PC-3 (cell line): ENCODE results near the gene FBXW4. TPM values are rescaled to one million over a fixed set of nuclear protein-coding genes. Genes with fewer than 3 reads are reported as not detected.

ENCODE experiments used
- ATAC-seq: fragments of 200-7000 bp; cut with Tn5 transposase; 2 replicates; pipeline ENCODE4 v1.9.1; 2020; ENCODE audit warnings: mild to moderate bottlenecking, moderate library complexity
- BruUV-seq: library from RNA; stranded (reverse); fragments of 400-500 nt; replicated peaks from 2 replicates; lab custom pipeline; 2021; lab: Mats Ljungman, UMichigan
- CTCF ChIA-PET: fragments of 300-600 bp; sonication (Branson Sonifier 250); formaldehyde crosslinking; loops from one replicate; lab custom pipeline; 2022; ENCODE audit warnings: antibody characterized with exemption; lab: Charles Lee
- POLR2A ChIA-PET: fragments of 300-600 bp; sonication (Branson Sonifier 250); formaldehyde crosslinking; loops from one replicate; lab custom pipeline; 2022; ENCODE audit warnings: antibody characterized with exemption; ENCODE audit not compliant: unreplicated experiment; lab: Charles Lee
- DNase-seq: peaks from one replicate; pipeline ENCODE4 v3.0.0-alpha.2; 2015
- H2AFZ ChIP-seq: fragments of 300-600 bp; sonication (generic); 2 replicates; pipeline ENCODE4 v1.6.0; 2016; ENCODE audit warnings: antibody characterized with exemption, low read length
- H3F3A ChIP-seq: fragments of 300-600 bp; sonication (generic); one replicate; pipeline ENCODE4 v1.6.0; 2017; ENCODE audit warnings: antibody characterized with exemption, low read length, control low read depth, mild to moderate bottlenecking; ENCODE audit not compliant: unreplicated experiment
- H3K27ac ChIP-seq: fragments of 300-600 bp; sonication (generic); 2 replicates; pipeline ENCODE4 v1.5.1; 2016; ENCODE audit warnings: mild to moderate bottlenecking, low read length
- H3K27me3 ChIP-seq: fragments of 300-600 bp; sonication (generic); 2 replicates; pipeline ENCODE4 v1.6.1; 2016; ENCODE audit warnings: low read length, mixed read lengths
- H3K36me3 ChIP-seq: fragments of 300-600 bp; sonication (generic); 2 replicates; pipeline ENCODE4 v1.6.1; 2016; ENCODE audit warnings: low read depth, mixed run types, low read length, mixed read lengths
- H3K4me1 ChIP-seq: fragments of 300-600 bp; sonication (generic); 2 replicates; pipeline ENCODE4 v1.5.1; 2016; ENCODE audit warnings: low read length; ENCODE audit not compliant: insufficient read depth
- H3K4me2 ChIP-seq: fragments of 300-600 bp; sonication (generic); 2 replicates; pipeline ENCODE4 v1.6.0; 2016; ENCODE audit warnings: low read length
- H3K4me3 ChIP-seq: fragments of 300-600 bp; sonication (generic); 2 replicates; pipeline ENCODE4 v1.5.1; 2016; ENCODE audit warnings: mild to moderate bottlenecking, low read length, mixed read lengths
- H3K79me2 ChIP-seq: fragments of 300-600 bp; sonication (generic); 2 replicates; pipeline ENCODE4 v1.6.1; 2017; ENCODE audit warnings: low read length, mixed read lengths
- H3K9ac ChIP-seq: fragments of 300-600 bp; sonication (generic); 2 replicates; pipeline ENCODE4 v1.6.0; 2016; ENCODE audit warnings: mild to moderate bottlenecking, low read length
- H3K9me2 ChIP-seq: fragments of 300-600 bp; sonication (generic); replicated peaks from 2 replicates; pipeline ENCODE4 v1.6.1; 2016; ENCODE audit warnings: mixed run types, low read length, mixed read lengths
- H3K9me3 ChIP-seq: fragments of 300-600 bp; sonication (generic); 2 replicates; pipeline ENCODE4 v1.6.1; 2016; ENCODE audit warnings: low read length, mixed read lengths
- H4K20me1 ChIP-seq: fragments of 300-600 bp; sonication (generic); 2 replicates; pipeline ENCODE4 v1.6.1; 2016; ENCODE audit warnings: low read length, mixed read lengths
- EZH2 ChIP-seq: fragments of 300-600 bp; sonication (generic); IDR thresholded peaks from one replicate; pipeline ENCODE4 v1.6.1; 2017; ENCODE audit warnings: antibody characterized with exemption, mild to moderate bottlenecking, low read length; ENCODE audit not compliant: unreplicated experiment
- EZH2phosphoT487 ChIP-seq: fragments of 300-600 bp; sonication (generic); IDR thresholded peaks from 2 replicates; pipeline ENCODE4 v1.6.1; 2018; ENCODE audit warnings: mild to moderate bottlenecking, antibody characterized with exemption, low read length, borderline replicate concordance
- intact Hi-C: fragments of 100-400 bp; cut with micrococcal nuclease; formaldehyde crosslinking; loops from 2 replicates; pipeline ENCODE4 v1.9.0; 2023
- total RNA-seq: library from RNA; depleted of rRNA; stranded (reverse); fragments of >200 nt; gene quantifications from 2 replicates; pipeline ENCODE4 v1.2.3, GENCODE V29; 2014
- TF ChIP-seq, protein P1 (sequence below): fragments of 300-600 bp; sonication (generic); conservative IDR thresholded peaks from 2 replicates; pipeline ENCODE4 v1.5.1; 2017; ENCODE audit warnings: antibody characterized with exemption, low read depth, mild to moderate bottlenecking, low read length

Gene FBXW4
- total RNA-seq, 1 experiment from 2014 or later: 18.8 TPM

DNA sequence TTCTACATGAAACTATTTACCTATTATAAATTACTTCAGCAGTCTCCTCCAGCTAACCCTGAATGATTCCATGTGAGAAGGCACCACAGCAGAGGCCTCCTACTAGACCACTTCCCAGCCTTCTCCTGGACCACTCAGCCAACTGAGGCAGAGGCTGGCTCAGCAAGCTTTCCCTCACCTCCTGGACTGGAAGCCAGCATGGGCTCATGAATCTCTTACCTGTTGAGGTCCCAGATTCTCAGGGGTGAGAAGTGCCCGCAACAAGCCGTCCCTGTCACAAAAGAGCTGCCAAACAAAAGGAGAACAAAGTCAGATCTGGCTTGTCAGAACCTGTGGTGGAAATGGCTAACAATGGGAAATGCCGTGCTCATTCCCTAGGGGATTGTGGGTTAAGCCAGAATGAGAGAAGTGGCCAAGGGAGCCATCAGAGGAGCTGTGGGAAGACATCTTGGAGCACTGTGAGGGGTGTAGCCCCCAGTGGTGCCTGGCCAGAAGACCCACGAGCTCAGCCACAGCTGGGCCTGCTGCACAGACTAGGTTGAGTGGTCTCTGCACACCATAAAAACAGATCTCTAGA lies 70.4 kb downstream of the FBXW4 start:
- H3K27me3 ChIP-seq: no peaks in the 10 kb centered on the region
- no peak overlapping the region for H3K4me2 ChIP-seq
- intact Hi-C loops: no loop called here
- no peak overlapping the region for H2AFZ ChIP-seq
- ChIA-PET CTCF (no interaction called here), POLR2A (no interaction called here)
- no peak overlapping the region for H3K4me3 ChIP-seq
- H3F3A ChIP-seq: no peaks in the 10 kb centered on the region
- TF ChIP-seq, protein P1, sequence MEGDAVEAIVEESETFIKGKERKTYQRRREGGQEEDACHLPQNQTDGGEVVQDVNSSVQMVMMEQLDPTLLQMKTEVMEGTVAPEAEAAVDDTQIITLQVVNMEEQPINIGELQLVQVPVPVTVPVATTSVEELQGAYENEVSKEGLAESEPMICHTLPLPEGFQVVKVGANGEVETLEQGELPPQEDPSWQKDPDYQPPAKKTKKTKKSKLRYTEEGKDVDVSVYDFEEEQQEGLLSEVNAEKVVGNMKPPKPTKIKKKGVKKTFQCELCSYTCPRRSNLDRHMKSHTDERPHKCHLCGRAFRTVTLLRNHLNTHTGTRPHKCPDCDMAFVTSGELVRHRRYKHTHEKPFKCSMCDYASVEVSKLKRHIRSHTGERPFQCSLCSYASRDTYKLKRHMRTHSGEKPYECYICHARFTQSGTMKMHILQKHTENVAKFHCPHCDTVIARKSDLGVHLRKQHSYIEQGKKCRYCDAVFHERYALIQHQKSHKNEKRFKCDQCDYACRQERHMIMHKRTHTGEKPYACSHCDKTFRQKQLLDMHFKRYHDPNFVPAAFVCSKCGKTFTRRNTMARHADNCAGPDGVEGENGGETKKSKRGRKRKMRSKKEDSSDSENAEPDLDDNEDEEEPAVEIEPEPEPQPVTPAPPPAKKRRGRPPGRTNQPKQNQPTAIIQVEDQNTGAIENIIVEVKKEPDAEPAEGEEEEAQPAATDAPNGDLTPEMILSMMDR: no peak
- TF ChIP-seq EZH2 (no peak), EZH2phosphoT487 (no peak)
- no peak overlapping the region for H3K9ac ChIP-seq
- H4K20me1 ChIP-seq: no peaks in the 10 kb centered on the region
- no TSS peak for BruUV-seq
- H3K79me2 ChIP-seq: no peaks in the 10 kb centered on the region
- no peak overlapping the region for H3K27ac ChIP-seq
- no peaks in the 10 kb centered on the region for H3K9me2 ChIP-seq
- H3K4me1 ChIP-seq: no peaks in the 10 kb centered on the region
- H3K9me3 ChIP-seq: no peaks in the 10 kb centered on the region
- no peaks in the 10 kb centered on the region for H3K36me3 ChIP-seq
- ATAC-seq (no peak), DNase-seq (no peak)

GRCh38 chr10:101623528-101623927 lies 71.4 kb downstream of the FBXW4 start:
- H3F3A ChIP-seq: no peaks in the 10 kb centered on the region
- H3K4me3 ChIP-seq: no peak overlapping the region
- H2AFZ ChIP-seq: no peak overlapping the region
- ChIA-PET POLR2A (no interaction called here), CTCF (no interaction called here)
- H3K36me3 ChIP-seq: no peaks in the 10 kb centered on the region
- TF ChIP-seq, protein P1: no peak
- TF ChIP-seq EZH2phosphoT487 (no peak), EZH2 (no peak)
- no peaks in the 10 kb centered on the region for H3K79me2 ChIP-seq
- no peak for ATAC-seq
- no TSS peak for BruUV-seq
- H3K4me2 ChIP-seq: no peak overlapping the region
- H3K27ac ChIP-seq: no peak overlapping the region
- no peaks in the 10 kb centered on the region for H3K4me1 ChIP-seq
- no peak overlapping the region for H3K9ac ChIP-seq
- no peaks in the 10 kb centered on the region for H4K20me1 ChIP-seq
- intact Hi-C loops: no loop called here
- no peaks in the 10 kb centered on the region for H3K9me2 ChIP-seq
- no peak for DNase-seq
- no peaks in the 10 kb centered on the region for H3K9me3 ChIP-seq
- no peaks in the 10 kb centered on the region for H3K27me3 ChIP-seq

- Histone ChIP-seq H3K9me3 (no peaks in the 10 kb centered on the region), H3K9ac (no peak overlapping the region), H4K20me1 (no peaks in the 10 kb centered on the region), H3K79me2 (no peaks in the 10 kb centered on the region), H3K4me2 (no peak overlapping the region), H3K4me1 (no peaks in the 10 kb centered on the region), H3F3A (no peaks in the 10 kb centered on the region), H3K36me3 (no peaks in the 10 kb centered on the region), H3K27me3 (no peaks in the 10 kb centered on the region), H3K9me2 (no peaks in the 10 kb centered on the region), H2AFZ (no peak overlapping the region), H3K27ac (no peak overlapping the region), H3K4me3 (no peak overlapping the region)
- intact Hi-C loops: no loop called here
- TF ChIP-seq, protein P1: no peak
- TF ChIP-seq EZH2phosphoT487 (no peak), EZH2 (no peak)
- ChIA-PET CTCF (no interaction called here), POLR2A (no interaction called here)
- ATAC-seq (no peak), DNase-seq (no peak)
- BruUV-seq: no TSS peak
Measured at GRCh38 chr10:101619983-101620382, 75.0 kb downstream of the FBXW4 start.
